Thoracic aorta endothelial cell (primary cell): Measurements from ENCODE around the gene GGNBP2. TPM values are rescaled to one million over a fixed set of nuclear protein-coding genes. Genes with fewer than 3 reads are reported as not detected.

Experiments
- total RNA-seq: library from RNA; depleted of rRNA; stranded (reverse); fragments of >200 nt; gene quantifications from 2 replicates; pipeline ENCODE4 v1.2.3, GENCODE V29; 2012

Gene GGNBP2
- 64.8 and 65.8 TPM in 2 replicates for total RNA-seq

GRCh38 chr17:36544307-36545076, at the start of gene GGNBP2:
Gene GGNBP2, plus strand, starts transcription at chr17:36544919. Its CDS starts 806 bp downstream, at chr17:36545725.

GRCh38 chr17:36534840-36535668, 9.7 kb upstream of the GGNBP2 start, which contains the start of the genes MYO19 and PIGW:
Gene MYO19, minus strand, starts transcription at chr17:36534868. Its CDS starts 2,330 bp downstream, at chr17:36532538.
Gene PIGW, plus strand, starts transcription at chr17:36534987. Its CDS starts 2,115 bp downstream, at chr17:36537102.

GRCh38 chr17:36591434-36592315, 47.0 kb downstream of the GGNBP2 start, which contains the start of gene DHRS11:
Gene DHRS11, plus strand, starts transcription at chr17:36591879. Its CDS starts 131 bp downstream, at chr17:36592010.

GRCh38 chr17:36601303-36602029, 56.7 kb downstream of the GGNBP2 start, which contains the start of gene MRM1:
Gene MRM1, plus strand, starts transcription at chr17:36601583. Its CDS starts 228 bp downstream, at chr17:36601811.

Other genes starting within 250 kb of the GGNBP2 start
- not detected in 2 replicates for gene TBC1D3G, start 221.0 kb upstream of the GGNBP2 start, total RNA-seq
- gene TBC1D3H, start 156.5 kb upstream of the GGNBP2 start, total RNA-seq, result not detected in 2 replicates
- 29.4 and 32.0 TPM in 2 replicates for gene ZNHIT3, start 58.2 kb upstream of the GGNBP2 start, total RNA-seq
- 101 and 107 TPM in 2 replicates for gene MYO19, start 10.1 kb upstream of the GGNBP2 start, total RNA-seq
- gene PIGW, start 9.9 kb upstream of the GGNBP2 start, total RNA-seq, result 15.7 and 17.9 TPM in 2 replicates
- 6.5 and 8.8 TPM in 2 replicates for gene DHRS11, start 47.0 kb downstream of the GGNBP2 start, total RNA-seq
- 4.4 and 5.8 TPM in 2 replicates for gene MRM1, start 56.7 kb downstream of the GGNBP2 start, total RNA-seq